PC-3 (cell line): ENCODE results near the gene C9orf85. TPM values are rescaled to one million over a fixed set of nuclear protein-coding genes. Genes with fewer than 3 reads are reported as not detected.
"Not testable (repeated sequence)": the region's sequence is repeated elsewhere in the genome, so short reads cannot be mapped to it uniquely, and the experiment has no call there.

Experiments used
- ATAC-seq: fragments of 200-7000 bp; cut with Tn5 transposase; 2 replicates; pipeline ENCODE4 v1.9.1; 2020; ENCODE audit warnings: mild to moderate bottlenecking, moderate library complexity
- BruUV-seq: library from RNA; stranded (reverse); fragments of 400-500 nt; replicated peaks from 2 replicates; lab custom pipeline; 2021; lab: Mats Ljungman, UMichigan
- CTCF ChIA-PET: fragments of 300-600 bp; sonication (Branson Sonifier 250); formaldehyde crosslinking; loops from one replicate; lab custom pipeline; 2022; ENCODE audit warnings: antibody characterized with exemption; lab: Charles Lee
- POLR2A ChIA-PET: fragments of 300-600 bp; sonication (Branson Sonifier 250); formaldehyde crosslinking; loops from one replicate; lab custom pipeline; 2022; ENCODE audit warnings: antibody characterized with exemption; ENCODE audit not compliant: unreplicated experiment; lab: Charles Lee
- DNase-seq: peaks from one replicate; pipeline ENCODE4 v3.0.0-alpha.2; 2015
- H2AFZ ChIP-seq: fragments of 300-600 bp; sonication (generic); 2 replicates; pipeline ENCODE4 v1.6.0; 2016; ENCODE audit warnings: antibody characterized with exemption, low read length
- H3F3A ChIP-seq: fragments of 300-600 bp; sonication (generic); one replicate; pipeline ENCODE4 v1.6.0; 2017; ENCODE audit warnings: antibody characterized with exemption, low read length, control low read depth, mild to moderate bottlenecking; ENCODE audit not compliant: unreplicated experiment
- H3K27ac ChIP-seq: fragments of 300-600 bp; sonication (generic); 2 replicates; pipeline ENCODE4 v1.5.1; 2016; ENCODE audit warnings: mild to moderate bottlenecking, low read length
- H3K27me3 ChIP-seq: fragments of 300-600 bp; sonication (generic); 2 replicates; pipeline ENCODE4 v1.6.1; 2016; ENCODE audit warnings: low read length, mixed read lengths
- H3K36me3 ChIP-seq: fragments of 300-600 bp; sonication (generic); 2 replicates; pipeline ENCODE4 v1.6.1; 2016; ENCODE audit warnings: low read depth, mixed run types, low read length, mixed read lengths
- H3K4me1 ChIP-seq: fragments of 300-600 bp; sonication (generic); 2 replicates; pipeline ENCODE4 v1.5.1; 2016; ENCODE audit warnings: low read length; ENCODE audit not compliant: insufficient read depth
- H3K4me2 ChIP-seq: fragments of 300-600 bp; sonication (generic); 2 replicates; pipeline ENCODE4 v1.6.0; 2016; ENCODE audit warnings: low read length
- H3K4me3 ChIP-seq: fragments of 300-600 bp; sonication (generic); 2 replicates; pipeline ENCODE4 v1.5.1; 2016; ENCODE audit warnings: mild to moderate bottlenecking, low read length, mixed read lengths
- H3K79me2 ChIP-seq: fragments of 300-600 bp; sonication (generic); 2 replicates; pipeline ENCODE4 v1.6.1; 2017; ENCODE audit warnings: low read length, mixed read lengths
- H3K9ac ChIP-seq: fragments of 300-600 bp; sonication (generic); 2 replicates; pipeline ENCODE4 v1.6.0; 2016; ENCODE audit warnings: mild to moderate bottlenecking, low read length
- H3K9me2 ChIP-seq: fragments of 300-600 bp; sonication (generic); replicated peaks from 2 replicates; pipeline ENCODE4 v1.6.1; 2016; ENCODE audit warnings: mixed run types, low read length, mixed read lengths
- H3K9me3 ChIP-seq: fragments of 300-600 bp; sonication (generic); 2 replicates; pipeline ENCODE4 v1.6.1; 2016; ENCODE audit warnings: low read length, mixed read lengths
- H4K20me1 ChIP-seq: fragments of 300-600 bp; sonication (generic); 2 replicates; pipeline ENCODE4 v1.6.1; 2016; ENCODE audit warnings: low read length, mixed read lengths
- EZH2 ChIP-seq: fragments of 300-600 bp; sonication (generic); IDR thresholded peaks from one replicate; pipeline ENCODE4 v1.6.1; 2017; ENCODE audit warnings: antibody characterized with exemption, mild to moderate bottlenecking, low read length; ENCODE audit not compliant: unreplicated experiment
- EZH2phosphoT487 ChIP-seq: fragments of 300-600 bp; sonication (generic); IDR thresholded peaks from 2 replicates; pipeline ENCODE4 v1.6.1; 2018; ENCODE audit warnings: mild to moderate bottlenecking, antibody characterized with exemption, low read length, borderline replicate concordance
- intact Hi-C: fragments of 100-400 bp; cut with micrococcal nuclease; formaldehyde crosslinking; loops from 2 replicates; pipeline ENCODE4 v1.9.0; 2023
- total RNA-seq: library from RNA; depleted of rRNA; stranded (reverse); fragments of >200 nt; gene quantifications from 2 replicates; pipeline ENCODE4 v1.2.3, GENCODE V29; 2014
- TF ChIP-seq, protein P1 (sequence below): fragments of 300-600 bp; sonication (generic); conservative IDR thresholded peaks from 2 replicates; pipeline ENCODE4 v1.5.1; 2017; ENCODE audit warnings: antibody characterized with exemption, low read depth, mild to moderate bottlenecking, low read length

Gene C9orf85
- total RNA-seq, 1 experiment from 2014 or later, result 7.9 TPM

DNA sequence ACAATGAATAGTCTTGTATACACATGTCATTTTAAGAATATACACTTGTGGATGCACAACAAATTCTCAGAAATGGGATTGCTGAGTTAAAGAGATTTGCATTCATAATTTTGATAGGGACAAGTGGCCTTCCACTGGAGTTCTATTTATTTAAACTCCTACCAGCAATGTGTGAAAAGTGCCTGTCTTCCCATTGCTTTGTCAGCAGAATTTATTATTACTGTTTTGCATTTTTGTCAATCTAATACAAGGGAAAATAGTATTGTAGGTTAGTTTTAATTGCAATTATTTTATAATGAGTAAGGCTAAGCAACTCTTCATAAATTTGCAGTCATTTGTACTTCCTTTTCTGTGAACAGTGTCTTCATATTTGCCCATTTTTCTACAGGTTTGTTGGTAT lies 94.0 kb downstream of the C9orf85 start:
- Histone ChIP-seq H3K27ac (no peak overlapping the region), H3F3A (no peaks in the 10 kb centered on the region), H3K4me2 (no peak overlapping the region), H3K9ac (no peak overlapping the region), H2AFZ (no peak overlapping the region), H3K9me3 (no peaks in the 10 kb centered on the region), H3K27me3 (no peaks in the 10 kb centered on the region), H3K36me3 (no peaks in the 10 kb centered on the region), H3K9me2 (no peaks in the 10 kb centered on the region), H3K79me2 (no peaks in the 10 kb centered on the region), H3K4me3 (no peak overlapping the region), H4K20me1 (no peaks in the 10 kb centered on the region), H3K4me1 (0 out of 2 replicates have a peak, but pooled peaks cover 3% of the 10 kb centered on the region)
- no TSS peak for BruUV-seq
- ChIA-PET CTCF (no interaction called here), POLR2A (no interaction called here)
- no peak for DNase-seq
- no peak for TF ChIP-seq EZH2
- no peak for TF ChIP-seq EZH2phosphoT487
- TF ChIP-seq, protein P1, sequence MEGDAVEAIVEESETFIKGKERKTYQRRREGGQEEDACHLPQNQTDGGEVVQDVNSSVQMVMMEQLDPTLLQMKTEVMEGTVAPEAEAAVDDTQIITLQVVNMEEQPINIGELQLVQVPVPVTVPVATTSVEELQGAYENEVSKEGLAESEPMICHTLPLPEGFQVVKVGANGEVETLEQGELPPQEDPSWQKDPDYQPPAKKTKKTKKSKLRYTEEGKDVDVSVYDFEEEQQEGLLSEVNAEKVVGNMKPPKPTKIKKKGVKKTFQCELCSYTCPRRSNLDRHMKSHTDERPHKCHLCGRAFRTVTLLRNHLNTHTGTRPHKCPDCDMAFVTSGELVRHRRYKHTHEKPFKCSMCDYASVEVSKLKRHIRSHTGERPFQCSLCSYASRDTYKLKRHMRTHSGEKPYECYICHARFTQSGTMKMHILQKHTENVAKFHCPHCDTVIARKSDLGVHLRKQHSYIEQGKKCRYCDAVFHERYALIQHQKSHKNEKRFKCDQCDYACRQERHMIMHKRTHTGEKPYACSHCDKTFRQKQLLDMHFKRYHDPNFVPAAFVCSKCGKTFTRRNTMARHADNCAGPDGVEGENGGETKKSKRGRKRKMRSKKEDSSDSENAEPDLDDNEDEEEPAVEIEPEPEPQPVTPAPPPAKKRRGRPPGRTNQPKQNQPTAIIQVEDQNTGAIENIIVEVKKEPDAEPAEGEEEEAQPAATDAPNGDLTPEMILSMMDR, result no peak
- intact Hi-C loops, result no loop called here
- ATAC-seq, result no peak

GRCh38 chr9:72006501-72006900 lies 95.1 kb downstream of the C9orf85 start:
- Histone ChIP-seq H2AFZ (no peak overlapping the region), H4K20me1 (no peaks in the 10 kb centered on the region), H3K27ac (no peak overlapping the region), H3K9me3 (no peaks in the 10 kb centered on the region), H3K9me2 (no peaks in the 10 kb centered on the region), H3K27me3 (no peaks in the 10 kb centered on the region), H3K4me3 (no peak overlapping the region), H3F3A (no peaks in the 10 kb centered on the region), H3K4me2 (no peak overlapping the region), H3K79me2 (no peaks in the 10 kb centered on the region), H3K36me3 (no peaks in the 10 kb centered on the region), H3K9ac (no peak overlapping the region), H3K4me1 (0 out of 2 replicates have a peak, but pooled peaks cover 3% of the 10 kb centered on the region)
- ChIA-PET POLR2A (no interaction called here), CTCF (no interaction called here)
- ATAC-seq, result peak; percentile 37; the same call in 1 of the 2 replicates
- intact Hi-C loops, result no loop called here
- TF ChIP-seq EZH2phosphoT487 (no peak), EZH2 (no peak)
- TF ChIP-seq, protein P1, result no peak
- no TSS peak for BruUV-seq
- DNase-seq, result peak; percentile 29

DNA sequence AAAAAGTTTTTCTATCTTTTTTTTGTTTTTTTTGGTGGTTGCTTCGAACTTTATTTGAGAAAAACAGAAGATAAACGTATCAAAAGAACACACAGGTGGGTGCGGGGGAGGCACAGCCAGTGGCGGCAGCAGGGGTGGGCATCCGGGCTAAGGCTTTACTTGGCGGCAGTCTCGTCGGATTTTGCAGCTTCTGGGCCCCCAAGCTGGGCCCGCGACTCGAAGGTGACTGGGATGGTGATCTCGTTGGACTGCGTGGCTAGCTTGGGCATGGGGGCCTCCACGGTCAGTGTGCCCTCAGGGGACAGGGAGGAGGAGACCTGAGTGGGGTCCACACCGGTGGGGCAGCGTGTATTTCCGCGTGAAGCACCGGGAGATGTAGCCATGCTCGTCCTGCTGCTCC lies 96.3 kb downstream of the C9orf85 start:
- POLR2A ChIA-PET, H4K20me1 ChIP-seq, intact Hi-C loops, H2AFZ ChIP-seq, H3K79me2 ChIP-seq, H3K9me3 ChIP-seq, H3K36me3 ChIP-seq, CTCF ChIA-PET, H3F3A ChIP-seq, H3K27ac ChIP-seq, H3K4me2 ChIP-seq, H3K4me1 ChIP-seq, DNase-seq, ATAC-seq, H3K9ac ChIP-seq, H3K4me3 ChIP-seq, BruUV-seq, H3K27me3 ChIP-seq, H3K9me2 ChIP-seq: not testable (repeated sequence)
